Fibroblast of skin of left quadriceps (primary cell): ENCODE data around the gene SELENOM.
"Not testable (repeated sequence)": the region's sequence is repeated elsewhere in the genome, so short reads cannot be mapped to it uniquely, and the experiment has no call there.

ENCODE experiments used
- DNase-seq, 2 experiments: peaks; one replicate each; pipeline ENCODE4 v3.0.0-alpha.2; 2013; ENCODE audit warnings: low read depth in 2 of 2

Gene SELENOM

DNA sequence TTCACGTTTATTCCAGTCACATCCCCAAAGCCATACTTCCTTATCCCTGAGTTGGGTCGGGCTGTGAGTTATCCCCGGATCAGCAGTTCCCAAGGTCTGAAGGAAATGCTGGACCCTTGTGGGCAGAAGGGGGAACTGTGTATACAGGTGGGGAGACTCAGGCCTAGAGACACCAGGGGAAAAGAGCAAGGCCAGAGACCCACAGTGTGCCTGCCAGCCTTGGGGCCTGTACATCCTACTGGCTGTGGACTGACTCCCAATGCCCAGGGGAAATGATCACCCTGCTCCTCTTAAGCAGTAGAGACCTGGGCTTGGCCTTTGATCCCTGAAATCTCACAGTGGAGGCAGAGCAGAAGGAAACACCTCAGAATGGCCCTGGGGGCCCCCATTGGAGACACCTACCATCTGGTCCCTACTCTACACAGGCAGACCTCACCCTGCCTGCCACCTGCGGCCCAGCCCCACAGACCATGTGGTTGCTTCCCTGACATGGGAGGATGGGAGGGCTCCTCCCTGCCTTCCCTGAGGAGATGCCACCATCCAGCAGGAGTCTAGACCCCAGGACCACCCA is 1.3 kb downstream of the SELENOM start:
- no peak for DNase-seq

DNA sequence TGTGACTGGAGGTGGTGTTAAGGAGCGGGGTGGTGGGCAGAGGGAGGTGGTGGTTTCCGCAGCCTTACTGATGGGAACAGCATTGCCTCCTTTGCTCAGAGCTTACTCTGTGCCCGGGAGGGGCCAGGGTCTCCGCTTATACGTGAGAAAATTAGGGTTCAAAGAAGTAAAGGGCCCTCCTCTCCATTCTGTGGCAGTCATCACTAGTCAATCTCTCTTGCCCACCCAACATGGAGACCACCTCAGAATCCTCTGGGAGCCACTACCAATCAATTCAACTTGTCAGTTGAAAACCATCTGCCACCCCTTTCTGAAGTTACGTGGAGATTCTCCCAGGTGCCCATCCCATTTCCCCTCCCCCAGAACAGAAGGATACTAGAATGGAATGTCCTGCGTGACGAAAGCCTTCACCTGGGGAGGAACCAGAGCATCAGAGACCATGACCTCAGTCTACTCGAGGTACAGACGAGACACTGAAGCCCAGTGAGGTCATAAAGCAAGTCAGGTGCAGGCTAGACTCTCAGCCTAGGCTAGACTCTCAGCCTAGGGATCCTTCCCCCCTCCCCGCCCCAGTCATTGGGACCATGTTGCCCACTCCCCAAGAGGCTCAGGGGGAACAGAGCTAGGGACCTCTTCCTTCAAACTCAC is 2.0 kb downstream of the SELENOM start:
- no peak for DNase-seq

GRCh38 chr22:31104869-31105268 is 2.5 kb downstream of the SELENOM start:
- DNase-seq, result no peak

- no peak for DNase-seq
These were observed 3.3 kb downstream of the SELENOM start for GRCh38 chr22:31103899-31104694.

GRCh38 chr22:31103111-31103510 is 4.3 kb downstream of the SELENOM start:
- no peak for DNase-seq

GRCh38 chr22:31102441-31103081 is 4.8 kb downstream of the SELENOM start:
- DNase-seq, result peak in 1 of 2 experiments; percentile 45

GRCh38 chr22:31100762-31101525 is 6.4 kb downstream of the SELENOM start:
- DNase-seq, result no peak

GRCh38 chr22:31099841-31100761 is 7.3 kb downstream of the SELENOM start:
- DNase-seq, result no peak

GRCh38 chr22:31099386-31099785 is 8.0 kb downstream of the SELENOM start:
- DNase-seq, result no peak

DNA sequence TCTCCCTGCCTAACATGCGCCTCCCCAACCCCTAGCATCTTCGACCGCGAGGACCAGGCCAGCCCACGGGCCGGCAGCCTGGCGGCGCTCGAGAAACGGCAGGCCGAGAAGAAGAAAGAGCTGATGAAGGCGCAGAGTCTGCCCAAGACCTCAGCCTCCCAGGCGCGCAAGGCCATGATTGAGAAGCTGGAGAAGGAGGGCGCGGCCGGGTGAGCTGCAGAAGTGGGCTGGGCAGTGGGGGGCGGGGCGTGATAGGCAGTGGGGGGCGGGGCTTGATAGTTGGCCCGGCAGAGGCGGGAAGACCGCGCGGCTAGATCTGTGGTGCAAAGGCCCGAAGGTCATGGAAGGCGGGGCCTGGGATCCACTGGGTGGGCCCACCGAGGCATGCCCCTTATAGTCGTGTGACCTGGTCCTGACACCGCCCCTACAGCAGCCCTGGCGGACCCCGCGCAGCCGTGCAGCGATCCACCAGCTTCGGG is 8.7 kb downstream of the SELENOM start:
- no peak for DNase-seq

GRCh38 chr22:31097941-31098631 is 9.3 kb downstream of the SELENOM start:
- DNase-seq, result no peak

GRCh38 chr22:31097539-31097938 is 9.8 kb downstream of the SELENOM start:
- DNase-seq, result not testable (repeated sequence)

DNA sequence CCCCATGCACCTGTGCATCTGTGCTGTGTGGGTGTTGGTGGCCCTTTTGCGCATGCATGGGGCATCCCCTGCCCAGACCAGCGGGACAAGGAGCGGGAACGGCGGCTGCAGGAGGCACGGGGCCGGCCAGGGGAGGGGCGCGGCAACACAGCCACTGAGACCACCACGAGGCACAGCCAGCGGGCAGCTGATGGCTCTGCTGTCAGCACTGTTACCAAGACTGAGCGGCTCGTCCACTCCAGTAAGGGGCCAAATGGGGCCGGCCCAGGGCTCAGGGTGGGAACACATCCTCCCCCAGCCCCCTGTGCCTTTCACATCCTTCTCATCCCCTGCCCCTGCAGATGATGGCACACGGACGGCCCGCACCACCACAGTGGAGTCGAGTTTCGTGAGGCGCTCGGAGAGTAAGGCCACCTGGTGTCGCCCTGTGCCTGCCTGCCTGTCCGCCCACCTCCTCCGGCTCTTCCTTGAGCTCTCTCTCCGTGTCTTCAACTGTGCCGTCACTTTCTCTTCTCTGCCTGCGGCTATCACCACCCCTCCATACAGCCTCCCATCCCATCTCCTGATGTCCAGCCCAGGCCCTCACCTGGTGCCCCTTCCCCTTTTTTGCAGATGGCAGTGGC is 10.6 kb downstream of the SELENOM start:
- no peak for DNase-seq

DNA sequence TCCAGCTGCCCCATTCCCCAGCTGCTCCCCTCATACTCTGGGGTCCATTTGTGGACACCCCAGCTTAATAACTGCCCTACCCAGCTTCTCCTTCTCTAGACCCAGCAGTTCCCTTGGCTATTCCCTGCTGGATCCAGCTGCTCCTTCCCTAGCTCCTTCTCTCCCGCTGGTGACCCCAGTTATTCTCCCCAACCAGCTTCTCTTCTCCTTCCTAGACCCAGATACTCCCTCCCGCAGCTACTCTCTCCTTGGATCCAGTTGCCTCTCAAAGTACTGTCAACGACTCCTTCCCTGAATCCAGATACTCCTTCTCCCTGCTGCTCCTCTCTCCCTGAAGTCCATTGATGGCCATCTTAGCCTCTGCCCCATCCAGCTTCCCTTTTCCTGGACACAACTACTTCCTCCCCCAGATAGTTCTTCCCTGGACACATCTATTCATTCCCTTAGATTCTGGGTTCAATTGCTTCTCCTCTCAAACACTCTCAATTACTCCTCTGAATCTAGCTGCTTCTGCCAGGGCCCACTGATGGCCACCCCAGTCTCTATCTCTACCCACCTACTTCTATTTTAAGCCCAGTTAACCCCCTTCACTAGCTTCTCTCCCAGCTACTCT is 11.6 kb downstream of the SELENOM start:
- DNase-seq, result no peak

DNA sequence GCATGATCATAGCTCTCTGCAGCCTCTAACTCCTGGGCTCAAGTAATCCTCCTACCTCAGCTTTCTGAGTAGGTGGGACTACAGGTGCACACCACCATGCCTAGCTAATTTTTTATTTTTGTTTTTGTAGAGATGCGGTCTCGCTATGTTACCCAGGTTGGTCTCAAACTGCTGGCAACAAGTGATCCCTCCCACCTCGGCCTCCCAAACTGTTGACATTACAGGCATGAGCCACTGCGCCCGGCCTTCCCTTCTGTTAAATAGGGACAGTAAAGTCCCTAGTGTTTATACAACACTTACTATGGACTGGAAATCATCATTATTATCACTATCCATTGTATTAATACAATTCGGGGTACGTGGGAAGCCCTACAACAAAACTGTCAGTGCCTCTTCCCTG is 12.6 kb downstream of the SELENOM start:
- no peak for DNase-seq

DNA sequence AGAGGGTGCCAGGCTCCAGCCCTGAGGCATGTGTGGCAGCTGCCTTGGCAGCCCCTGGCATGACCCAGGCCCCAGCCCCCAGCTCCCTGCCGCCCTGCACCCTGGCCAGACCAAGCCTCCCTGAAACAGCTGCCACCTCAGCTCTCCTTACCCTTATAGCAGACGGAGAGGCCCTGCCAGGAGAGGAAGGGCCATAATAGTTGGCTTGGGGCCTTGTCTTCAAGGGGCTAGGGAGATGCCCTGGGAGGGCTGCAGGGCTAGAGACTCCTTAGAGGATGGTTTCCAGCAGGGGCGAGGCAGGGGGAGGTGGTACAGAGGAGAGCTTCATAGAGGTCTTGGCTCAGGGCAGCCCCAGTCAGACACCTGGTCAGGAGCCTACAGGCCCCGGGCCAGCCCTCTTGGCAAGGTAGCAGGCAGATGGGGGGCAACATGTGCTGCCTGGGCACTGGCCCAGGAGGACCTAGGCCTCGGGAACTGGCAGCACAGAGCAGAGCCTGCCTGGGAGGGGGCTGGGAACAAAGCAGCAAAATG is 13.3 kb downstream of the SELENOM start:
- DNase-seq, result no peak

GRCh38 chr22:31093086-31093850 is 14.1 kb downstream of the SELENOM start:
- DNase-seq, result no peak

- DNase-seq, result no peak
These were observed 15.2 kb downstream of the SELENOM start for GRCh38 chr22:31092161-31092560.
